Tibial artery (tissue), 4 donors: ENCODE results near the gene TTC7B.

Experiments
- DNase-seq, 2 donors: peaks; one replicate each; pipeline ENCODE4 v3.0.0-alpha.2; 2019
- H3K27ac ChIP-seq, 2 donors: fragments of 200-600 bp; sonication (generic) in 1 of 2; 1 replicate in 1 of 2; 2 replicates in 1 of 2; pipeline ENCODE4 v1.5.1; 2018 to 2019; ENCODE audit warnings: mild to moderate bottlenecking in 1 of 2
- H3K27me3 ChIP-seq, 2 donors: fragments of 200-600 bp; sonication (generic) in 1 of 2; one replicate each; pipeline versions ENCODE4 v1.5.1 to v1.6.0; 2016 to 2019
- H3K36me3 ChIP-seq, 3 donors: fragments of 200-600 bp; sonication (generic) in 2 of 3; one replicate each; pipeline ENCODE4 v1.5.1; 2016 to 2019; ENCODE audit warnings: mild to moderate bottlenecking in 2 of 3
- H3K4me1 ChIP-seq, 4 donors: fragments of 200-600 bp; sonication (generic) in 2 of 4; 1 replicate in 3 of 4; 2 replicates in 1 of 4; pipeline ENCODE4 v1.5.1; 2016 to 2019
- H3K4me3 ChIP-seq, 2 donors: fragments of 200-600 bp; sonication (generic) in 1 of 2; 1 replicate in 1 of 2; 2 replicates in 1 of 2; pipeline ENCODE4 v1.5.1; 2018 to 2019; ENCODE audit warnings: mild to moderate bottlenecking in 2 of 2
- H3K9me3 ChIP-seq, 3 donors: fragments of 200-600 bp; sonication (generic) in 1 of 3; one replicate each; pipeline ENCODE4 v1.5.1; 2016 to 2019
- CTCF ChIP-seq, 2 experiments: fragments of 200-600 bp in 1 of 2; fragments of 450-650 bp in 1 of 2; IDR thresholded peaks; one replicate each; pipeline ENCODE4 v1.5.1; 2017 to 2019; ENCODE audit warnings: antibody characterized with exemption in 2 of 2, mild to moderate bottlenecking in 1 of 2, moderate library complexity in 1 of 2
- intact Hi-C: fragments of 100-400 bp; cut with DNase I; formaldehyde crosslinking; loops from one replicate; pipeline ENCODE4 v1.15.0; 2023; ENCODE audit warnings: low total_unique reads

Gene TTC7B

GRCh38 chr14:90599339-90599738, 216.9 kb downstream of the TTC7B start:
- Histone ChIP-seq H3K27ac (peak overlapping the region in 1 of 2 donors; percentile 37), H3K4me1 (peaks cover 0 to 14% (median 5%) of the 10 kb centered on the region in 4 donors), H3K27me3 (no peaks in the 10 kb centered on the region), H3K36me3 (no peaks in the 10 kb centered on the region), H3K9me3 (no peaks in the 10 kb centered on the region), H3K4me3 (no peak overlapping the region)
- intact Hi-C loops: no loop called here
- no peak for TF ChIP-seq CTCF (IDR thresholded peaks at IDR 0.05)
- no peak for DNase-seq

- no peak overlapping the region for H3K4me3 ChIP-seq
- intact Hi-C loops: no loop called here
- no peak overlapping the region for H3K27ac ChIP-seq
- no peak for DNase-seq
- peaks cover 0 to 7% (median 0%) of the 10 kb centered on the region in 3 donors for H3K36me3 ChIP-seq
- H3K27me3 ChIP-seq: no peaks in the 10 kb centered on the region
- no peak for TF ChIP-seq CTCF (IDR thresholded peaks at IDR 0.05)
- no peaks in the 10 kb centered on the region for H3K9me3 ChIP-seq
- H3K4me1 ChIP-seq: peaks cover 0 to 14% (median 5%) of the 10 kb centered on the region in 4 donors
These were observed 218.3 kb downstream of the TTC7B start for GRCh38 chr14:90597961-90598360.

- no peak for DNase-seq
- H3K27me3 ChIP-seq: no peaks in the 10 kb centered on the region
- no peak overlapping the region for H3K4me3 ChIP-seq
- intact Hi-C loops: no loop called here
- H3K9me3 ChIP-seq: no peaks in the 10 kb centered on the region
- TF ChIP-seq CTCF (IDR thresholded peaks at IDR 0.05): no peak
- H3K27ac ChIP-seq: no peak overlapping the region
- peaks cover 0 to 14% (median 5%) of the 10 kb centered on the region in 4 donors for H3K4me1 ChIP-seq
- H3K36me3 ChIP-seq: peaks cover 0 to 15% (median 0%) of the 10 kb centered on the region in 3 donors
These were observed 219.5 kb downstream of the TTC7B start for GRCh38 chr14:90596733-90597132.

GRCh38 chr14:90593254-90594040, 222.8 kb downstream of the TTC7B start:
- H3K27me3 ChIP-seq: no peaks in the 10 kb centered on the region
- DNase-seq: no peak
- H3K9me3 ChIP-seq: no peaks in the 10 kb centered on the region
- TF ChIP-seq CTCF (IDR thresholded peaks at IDR 0.05): no peak
- H3K36me3 ChIP-seq: peaks cover 0 to 27% (median 0%) of the 10 kb centered on the region in 3 donors
- no peak overlapping the region for H3K4me3 ChIP-seq
- H3K4me1 ChIP-seq: no peaks in the 10 kb centered on the region
- no peak overlapping the region for H3K27ac ChIP-seq
- intact Hi-C loops: no loop called here

- H3K36me3 ChIP-seq: peaks cover 0 to 27% (median 0%) of the 10 kb centered on the region in 3 donors
- no peak for TF ChIP-seq CTCF (IDR thresholded peaks at IDR 0.05)
- intact Hi-C loops: no loop called here
These were observed 223.6 kb downstream of the TTC7B start for GRCh38 chr14:90592655-90593054.

More at GRCh38 chr14:90592655-90593054, 223.6 kb downstream of the TTC7B start:
- H3K4me1 ChIP-seq: no peaks in the 10 kb centered on the region
- no peak overlapping the region for H3K4me3 ChIP-seq
- no peaks in the 10 kb centered on the region for H3K27me3 ChIP-seq
- H3K27ac ChIP-seq: no peak overlapping the region
- DNase-seq: no peak
- no peaks in the 10 kb centered on the region for H3K9me3 ChIP-seq
